Measurements from ENCODE around the gene RHEB. TPM values are rescaled to one million over a fixed set of nuclear protein-coding genes. Genes with fewer than 3 reads are reported as not detected.

RHEB gene
- total RNA-seq, 1 experiment from 2014 or later: 114 TPM

- Mint-ChIP-seq H3K36me3 (ENCODE audit: insufficient read depth in 1 of 3, low read depth in 3 of 3) (peaks cover 0 to 7% (median 3%) of the 10 kb centered on the region in 3 experiments; a peak in 3 of 7 replicates), H3K4me1 (peaks cover 66 to 71% of the 10 kb centered on the region in 2 experiments), H3K27me3 (ENCODE audit: low read depth) (no peaks in the 10 kb centered on the region), H3K4me3 (no peak overlapping the region), H3K27ac (no peak overlapping the region), H3K9me3 (no peaks in the 10 kb centered on the region)
- no peak overlapping the region for H4K5ac ChIP-seq (ENCODE audit: insufficient read length, low read depth, low read length)
- no peak overlapping the region for H3K27ac ChIP-seq (ENCODE audit: insufficient read length, low read depth, low read length)
- no peak overlapping the region for H3T11ph ChIP-seq (ENCODE audit: low read length)
- no peak overlapping the region for H2BK15ac ChIP-seq (ENCODE audit: low read depth, low read length)
- no peak overlapping the region for H4K8ac ChIP-seq (replicated peaks; ENCODE audit: insufficient read length, low read depth, low read length)
- no peak overlapping the region for H3K9ac ChIP-seq (ENCODE audit: extremely low read depth, insufficient read length, low read length)
- H3K4me1 ChIP-seq (ENCODE audit: insufficient read depth, low read length): peaks cover 15% of the 10 kb centered on the region; the same call in 1 of the 2 replicates
- H3K23me2 ChIP-seq (ENCODE audit: insufficient read length, low read depth, low read length, poor library complexity, severe bottlenecking): no peaks in the 10 kb centered on the region
- H3K23ac ChIP-seq (ENCODE audit: insufficient read length, low read depth, low read length): no peak overlapping the region
- H2BK120ac ChIP-seq (ENCODE audit: low read depth, low read length, poor library complexity, severe bottlenecking): no peak overlapping the region
- no peak overlapping the region for H3K18ac ChIP-seq (ENCODE audit: insufficient read length, low read depth, low read length)
- H2BK12ac ChIP-seq (ENCODE audit: insufficient read length, low read depth, low read length): no peak overlapping the region
- WGBS (ENCODE audit: extremely low coverage, insufficient read length, low lambda C conversion rate): no CpG with 5 or more reads among the region's 2 CpGs
- H3K14ac ChIP-seq (ENCODE audit: insufficient read depth, low read length): no peak overlapping the region
- H2BK20ac ChIP-seq (ENCODE audit: low read depth, low read length, poor library complexity, severe bottlenecking): no peak overlapping the region
- no peak for DNase-seq
- H3K4ac ChIP-seq (ENCODE audit: low read depth, low read length): no peak overlapping the region
- H3K9me3 ChIP-seq (ENCODE audit: control insufficient read depth, low read depth, low read length): no peaks in the 10 kb centered on the region
- no peaks in the 10 kb centered on the region for H3K27me3 ChIP-seq (ENCODE audit: insufficient read depth, low read length)
- peaks cover 3% of the 10 kb centered on the region for H3K79me1 ChIP-seq (ENCODE audit: insufficient read depth, low read depth, low read length, poor library complexity, severe bottlenecking)
- H3K56ac ChIP-seq (ENCODE audit: insufficient read length, low read depth, low read length): no peak overlapping the region
- H4K91ac ChIP-seq (ENCODE audit: insufficient read length, low read depth, low read length): no peak overlapping the region
- no peaks in the 10 kb centered on the region for H4K20me1 ChIP-seq (ENCODE audit: control insufficient read depth, insufficient read depth, insufficient read length)
- H3K4me2 ChIP-seq (ENCODE audit: insufficient read depth, insufficient read length, low read length): no peak overlapping the region
- no peak for TF ChIP-seq CTCF (conservative IDR thresholded peaks at IDR 0.05)
- H2AK5ac ChIP-seq (ENCODE audit: insufficient read length, low read length): no peak overlapping the region
- no peak overlapping the region for H2BK5ac ChIP-seq (ENCODE audit: insufficient read length, low read length)
- no peak overlapping the region for H2AFZ ChIP-seq (ENCODE audit: low read length)
- H3K79me2 ChIP-seq (ENCODE audit: insufficient read depth, low read length): peaks cover 68% of the 10 kb centered on the region; the same call in 1 of the 2 replicates
These were observed 14.3 kb downstream of the RHEB start for GRCh38 chr7:151505433-151505832.

Measured in H9 (cell line).